PFSK-1 (cell line): Measurements from ENCODE around the gene FBXO42.

Experiments used
- FOXP2 ChIP-seq: optimal IDR thresholded peaks from 2 replicates; pipeline ENCODE3; 2011; ENCODE audit warnings: borderline replicate concordance, control low read depth, inconsistent platforms; ENCODE audit not compliant: insufficient read depth; ENCODE audit errors: extremely low read length, extremely low read depth
- POLR2AphosphoS5 ChIP-seq: IDR thresholded peaks from 2 replicates; pipeline ENCODE4 v1.6.1; 2012; ENCODE audit warnings: low read depth, mild to moderate bottlenecking, control low read depth, low read length, moderate library complexity
- SIN3A ChIP-seq: IDR thresholded peaks from 2 replicates; pipeline ENCODE4 v1.6.1; 2012; ENCODE audit warnings: mild to moderate bottlenecking, low read length, moderate library complexity, borderline replicate concordance; ENCODE audit not compliant: insufficient read depth
- TAF1 ChIP-seq: IDR thresholded peaks from 2 replicates; pipeline ENCODE4 v1.6.1; 2012; ENCODE audit warnings: low read length, control low read depth, borderline replicate concordance; ENCODE audit not compliant: insufficient read depth
- TF ChIP-seq, protein P1 (sequence below), 2 experiments: IDR thresholded peaks; 2 replicates each; pipeline versions ENCODE4 v1.6.1 to v1.8.0; 2011 to 2012; ENCODE audit warnings: low read depth in 2 of 2, low read length in 2 of 2, control low read depth in 1 of 2, inconsistent platforms in 1 of 2, mild to moderate bottlenecking in 1 of 2, moderate library complexity in 1 of 2; ENCODE audit not compliant: insufficient read depth in 1 of 2

Gene FBXO42

DNA sequence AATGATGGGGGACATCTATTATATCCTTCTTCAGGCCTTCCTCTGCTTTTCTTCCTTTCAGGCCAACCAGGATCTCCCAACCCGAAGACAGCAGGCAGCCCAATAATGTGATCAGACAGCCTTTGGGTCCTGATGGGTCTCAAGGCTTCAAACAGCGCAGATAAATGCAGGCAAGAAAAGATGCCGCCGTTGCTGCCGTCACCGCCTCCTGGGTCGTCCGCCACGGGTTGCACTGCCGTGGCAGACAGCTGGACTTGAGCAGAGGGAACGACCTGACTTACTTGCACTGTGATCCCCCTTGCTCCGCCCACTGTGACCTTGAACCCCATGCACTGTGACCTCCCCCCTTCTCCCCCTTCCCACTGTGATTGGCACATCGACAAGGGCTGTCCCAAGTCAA, 42.7 kb upstream of the FBXO42 start:
- TF ChIP-seq SIN3A: no peak
- TF ChIP-seq FOXP2: no peak
- no peak for TF ChIP-seq TAF1

DNA sequence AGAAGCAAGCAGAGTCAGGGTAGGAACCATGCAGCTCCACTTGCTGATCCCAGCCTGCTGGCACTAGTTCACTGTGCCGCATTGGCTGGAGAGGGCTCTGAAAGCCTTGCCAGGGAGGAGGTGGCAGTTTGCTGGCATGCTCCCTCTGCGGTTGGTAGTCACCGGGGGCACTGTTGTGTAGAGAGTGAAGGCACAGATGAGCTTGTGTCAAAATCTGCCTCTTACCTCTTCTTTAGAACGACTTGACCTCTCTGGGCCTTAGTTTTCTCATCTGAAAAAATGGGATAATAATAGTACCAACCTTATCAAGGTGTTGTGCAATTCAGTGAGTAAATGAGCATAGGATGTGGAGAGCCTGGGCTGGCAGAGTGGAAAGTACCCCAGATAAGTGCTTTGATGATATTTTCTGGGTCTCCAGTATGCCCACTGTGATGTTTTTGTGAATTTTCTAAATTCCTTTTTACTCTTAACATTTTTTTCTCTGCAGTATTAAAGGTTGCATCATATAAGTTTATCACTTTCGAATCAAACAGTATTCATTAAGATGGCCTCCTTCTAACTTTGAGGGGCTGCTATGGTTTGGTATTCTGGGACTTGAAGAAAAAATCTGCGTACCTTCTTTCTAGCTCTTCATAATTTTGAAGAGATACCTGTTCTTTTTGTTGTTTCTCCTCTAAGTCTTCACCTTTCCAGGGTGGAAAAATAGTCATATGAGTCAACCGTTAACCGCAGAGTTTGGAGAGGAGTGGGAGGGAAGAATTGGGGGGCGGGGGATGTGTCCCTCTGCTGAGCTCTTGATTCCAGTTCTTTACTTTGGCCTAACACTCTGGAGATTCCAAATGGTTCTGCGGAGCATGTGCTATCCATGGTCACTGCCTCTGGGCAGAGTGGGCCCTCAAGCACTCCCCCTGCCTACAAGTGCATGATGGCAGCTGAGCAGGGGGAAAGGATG, 41.6 kb upstream of the FBXO42 start:
- TF ChIP-seq, protein P1, sequence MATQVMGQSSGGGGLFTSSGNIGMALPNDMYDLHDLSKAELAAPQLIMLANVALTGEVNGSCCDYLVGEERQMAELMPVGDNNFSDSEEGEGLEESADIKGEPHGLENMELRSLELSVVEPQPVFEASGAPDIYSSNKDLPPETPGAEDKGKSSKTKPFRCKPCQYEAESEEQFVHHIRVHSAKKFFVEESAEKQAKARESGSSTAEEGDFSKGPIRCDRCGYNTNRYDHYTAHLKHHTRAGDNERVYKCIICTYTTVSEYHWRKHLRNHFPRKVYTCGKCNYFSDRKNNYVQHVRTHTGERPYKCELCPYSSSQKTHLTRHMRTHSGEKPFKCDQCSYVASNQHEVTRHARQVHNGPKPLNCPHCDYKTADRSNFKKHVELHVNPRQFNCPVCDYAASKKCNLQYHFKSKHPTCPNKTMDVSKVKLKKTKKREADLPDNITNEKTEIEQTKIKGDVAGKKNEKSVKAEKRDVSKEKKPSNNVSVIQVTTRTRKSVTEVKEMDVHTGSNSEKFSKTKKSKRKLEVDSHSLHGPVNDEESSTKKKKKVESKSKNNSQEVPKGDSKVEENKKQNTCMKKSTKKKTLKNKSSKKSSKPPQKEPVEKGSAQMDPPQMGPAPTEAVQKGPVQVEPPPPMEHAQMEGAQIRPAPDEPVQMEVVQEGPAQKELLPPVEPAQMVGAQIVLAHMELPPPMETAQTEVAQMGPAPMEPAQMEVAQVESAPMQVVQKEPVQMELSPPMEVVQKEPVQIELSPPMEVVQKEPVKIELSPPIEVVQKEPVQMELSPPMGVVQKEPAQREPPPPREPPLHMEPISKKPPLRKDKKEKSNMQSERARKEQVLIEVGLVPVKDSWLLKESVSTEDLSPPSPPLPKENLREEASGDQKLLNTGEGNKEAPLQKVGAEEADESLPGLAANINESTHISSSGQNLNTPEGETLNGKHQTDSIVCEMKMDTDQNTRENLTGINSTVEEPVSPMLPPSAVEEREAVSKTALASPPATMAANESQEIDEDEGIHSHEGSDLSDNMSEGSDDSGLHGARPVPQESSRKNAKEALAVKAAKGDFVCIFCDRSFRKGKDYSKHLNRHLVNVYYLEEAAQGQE (IDR thresholded peaks at IDR 0.05; ENCODE audit: insufficient read depth in 1 of 2, low read depth in 2 of 2, low read length in 2 of 2): no peak
- TF ChIP-seq POLR2AphosphoS5 (no peak), SIN3A (no peak), TAF1 (no peak), FOXP2 (no peak)

DNA sequence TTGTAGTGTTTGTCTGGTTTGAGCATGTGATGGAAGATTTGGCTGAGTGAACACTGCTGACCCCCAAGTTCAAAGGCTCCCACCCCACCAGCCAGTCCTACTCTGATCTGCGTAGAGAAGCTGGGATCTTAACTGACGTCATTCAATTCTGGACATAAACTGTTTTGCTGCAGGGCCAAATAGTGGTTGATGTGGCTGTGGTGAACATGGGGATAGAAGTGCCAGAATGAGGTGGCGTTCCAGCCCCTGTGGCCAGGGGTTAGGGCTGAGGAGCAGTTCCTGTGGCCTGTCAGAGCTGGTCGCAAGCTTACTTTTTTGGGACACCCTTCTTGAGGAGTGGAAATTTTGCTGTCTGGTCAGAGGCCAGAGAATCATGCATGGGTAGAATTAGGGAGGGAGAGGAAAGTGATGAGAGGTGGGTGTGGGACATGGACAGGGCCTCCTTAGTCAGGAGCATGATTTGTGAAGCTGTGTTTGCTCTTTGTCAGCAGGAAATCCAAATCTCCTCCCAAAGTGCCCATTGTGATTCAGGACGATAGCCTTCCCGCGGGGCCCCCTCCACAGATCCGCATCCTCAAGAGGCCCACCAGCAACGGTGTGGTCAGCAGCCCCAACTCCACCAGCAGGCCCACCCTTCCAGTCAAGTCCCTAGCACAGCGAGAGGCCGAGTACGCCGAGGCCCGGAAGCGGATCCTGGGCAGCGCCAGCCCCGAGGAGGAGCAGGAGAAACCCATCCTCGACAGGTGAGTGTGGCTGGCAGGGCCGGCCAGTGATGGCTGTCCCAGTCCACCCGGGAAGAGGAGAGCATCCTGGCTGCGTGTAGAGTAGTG, 40.7 kb upstream of the FBXO42 start:
- no peak for TF ChIP-seq SIN3A
- TF ChIP-seq FOXP2: no peak
- TF ChIP-seq TAF1: no peak
- TF ChIP-seq, protein P1 (IDR thresholded peaks at IDR 0.05; ENCODE audit: insufficient read depth in 1 of 2, low read depth in 2 of 2, low read length in 2 of 2): no peak
- no peak for TF ChIP-seq POLR2AphosphoS5

DNA sequence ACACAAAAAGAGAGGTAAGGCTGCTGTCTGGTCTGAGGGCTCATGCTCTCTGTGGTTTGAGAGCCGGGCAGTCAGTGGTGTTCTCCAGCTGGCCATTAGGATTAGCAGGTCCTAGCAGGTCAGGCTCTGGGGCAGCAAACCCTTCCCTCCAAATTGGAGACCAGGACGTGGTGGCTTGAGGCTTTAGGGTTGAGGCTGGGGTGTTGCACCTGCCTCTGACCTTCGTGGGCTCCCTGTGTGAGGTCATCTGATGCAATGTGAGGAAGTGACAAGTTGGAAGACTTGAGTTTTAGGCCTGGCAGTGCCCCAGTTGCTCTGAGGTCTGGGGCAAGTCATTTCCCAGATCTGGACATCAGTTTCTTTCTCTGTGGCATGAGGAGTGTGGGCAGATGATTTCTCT, 39.1 kb upstream of the FBXO42 start:
- TF ChIP-seq POLR2AphosphoS5 (no peak), TAF1 (no peak), FOXP2 (no peak)
- TF ChIP-seq, protein P1 (IDR thresholded peaks at IDR 0.05; ENCODE audit: insufficient read depth in 1 of 2, low read depth in 2 of 2, low read length in 2 of 2): no peak

DNA sequence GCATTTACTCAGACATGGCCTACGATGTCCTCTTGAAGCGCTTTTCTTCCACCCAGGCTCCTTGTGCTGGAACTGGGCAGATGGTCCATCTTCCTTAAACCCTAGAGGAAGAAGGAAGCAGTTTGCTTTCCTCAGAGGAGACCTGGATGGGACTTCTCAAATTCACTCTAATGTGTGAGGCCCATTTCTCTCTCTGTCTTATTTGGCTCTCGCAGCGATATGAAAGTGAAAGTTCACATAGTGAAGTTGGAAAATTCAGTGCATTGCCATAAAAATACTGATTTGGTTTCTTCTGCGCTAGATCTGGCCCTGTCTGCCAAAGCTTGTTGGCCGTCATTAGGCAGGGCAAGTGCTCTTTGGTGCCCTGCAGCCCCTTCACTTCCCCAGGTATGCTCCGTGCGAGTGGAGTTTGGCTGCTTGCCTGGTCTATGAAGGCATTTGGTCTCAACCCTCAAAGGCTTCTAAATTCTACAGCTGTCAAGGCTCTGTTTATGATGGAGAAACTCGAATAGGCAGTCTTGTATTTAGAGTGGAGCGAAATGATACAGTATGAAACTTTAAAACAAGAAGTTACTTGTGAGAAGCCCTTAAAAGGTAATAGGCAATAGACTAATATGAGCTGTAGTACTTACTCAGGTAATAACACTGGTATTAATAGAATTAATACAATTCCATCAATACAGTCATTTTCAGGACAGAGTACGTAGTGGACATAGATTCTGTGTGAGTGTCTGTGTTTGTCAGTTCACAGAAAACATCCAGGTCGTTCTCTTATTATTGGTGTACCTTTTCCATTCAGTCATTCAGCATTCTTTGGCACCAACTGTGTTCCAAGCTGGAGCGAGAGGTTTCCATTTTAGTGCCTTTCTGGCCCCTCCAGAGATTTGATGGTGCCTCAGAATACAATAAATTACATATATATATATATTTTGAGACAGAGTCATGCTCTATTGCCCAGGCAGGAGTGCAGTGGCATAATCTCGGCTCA, 35.2 kb upstream of the FBXO42 start:
- TF ChIP-seq SIN3A (no peak), TAF1 (no peak), POLR2AphosphoS5 (no peak), FOXP2 (no peak)
- TF ChIP-seq, protein P1 (IDR thresholded peaks at IDR 0.05; ENCODE audit: insufficient read depth in 1 of 2, low read depth in 2 of 2, low read length in 2 of 2): no peak
